Endothelial cell of umbilical vein (primary cell): ENCODE results near the gene SLC2A11. TPM values are rescaled to one million over a fixed set of nuclear protein-coding genes. Genes with fewer than 3 reads are reported as not detected.
"Not testable (repeated sequence)": the region's sequence is repeated elsewhere in the genome, so short reads cannot be mapped to it uniquely, and the experiment has no call there.

Source experiments
- BruUV-seq: library from RNA; stranded (reverse); fragments of 400-500 nt; replicated peaks from 2 replicates; lab custom pipeline; 2021; lab: Mats Ljungman, UMichigan
- CTCF ChIA-PET: fragments of 300-600, 350-600 bp; sonication (Branson Sonifier 250); formaldehyde crosslinking; loops from one replicate; lab custom pipeline; 2021; ENCODE audit warnings: antibody characterized with exemption, inconsistent platforms; lab: Charles Lee
- POLR2A ChIA-PET: fragments of 300-600, 350-600 bp; sonication (Branson Sonifier 250); formaldehyde crosslinking; loops from one replicate; lab custom pipeline; 2021; ENCODE audit warnings: antibody characterized with exemption, inconsistent platforms; lab: Charles Lee
- DNase-seq: peaks from one replicate; pipeline ENCODE4 v3.0.0-alpha.2; 2011; ENCODE audit warnings: low read depth, low spot score
- FAIRE-seq: peaks from 2 replicates; lab custom pipeline; 2011; peaks lifted over from hg19 to GRCh38; lab: Jason Lieb, UNC
- H2AFZ ChIP-seq: 2 replicates; pipeline ENCODE4 v1.6.0; 2012; ENCODE audit warnings: low read depth, low read length, control low read depth, inconsistent platforms
- H3K27ac ChIP-seq: 2 replicates; pipeline ENCODE4 v1.5.1; 2011; ENCODE audit warnings: low read depth, mild to moderate bottlenecking, control low read depth, low read length, moderate library complexity; ENCODE audit not compliant: insufficient read depth
- H3K27me3 ChIP-seq, 2 experiments: 2 replicates each; pipeline versions ENCODE4 v1.6.0 to v1.6.1; 2011; ENCODE audit warnings: low read length in 2 of 2, mixed read lengths in 1 of 2; ENCODE audit not compliant: control insufficient read depth in 2 of 2, insufficient read depth in 2 of 2
- H3K36me3 ChIP-seq, 2 experiments: 2 replicates in 1 of 2; 3 replicates in 1 of 2; pipeline ENCODE4 v1.5.1; 2011; ENCODE audit warnings: low read length in 2 of 2, mild to moderate bottlenecking in 1 of 2, moderate library complexity in 1 of 2; ENCODE audit not compliant: control insufficient read depth in 2 of 2, insufficient read depth in 2 of 2; ENCODE audit errors: extremely low read depth in 1 of 2
- H3K4me1 ChIP-seq: 3 replicates; pipeline ENCODE4 v1.5.1; 2011; ENCODE audit warnings: mild to moderate bottlenecking, low read length; ENCODE audit not compliant: control insufficient read depth, insufficient read depth; ENCODE audit errors: extremely low read depth
- H3K4me2 ChIP-seq: 2 replicates; pipeline ENCODE4 v1.6.1; 2011; ENCODE audit warnings: low read length, control low read depth, mixed read lengths; ENCODE audit not compliant: insufficient read depth
- H3K4me3 ChIP-seq, 3 experiments: fragments of 200-600 bp in 1 of 3; sonication (generic), shearing (Covaris generic) in 1 of 3; replicated peaks in 1 of 3; 2 replicates each; pipeline ENCODE4 v1.5.1; 2011 to 2016; ENCODE audit warnings: control low read depth in 3 of 3, low read length in 3 of 3, mild to moderate bottlenecking in 2 of 3, inconsistent platforms in 1 of 3, low read depth in 1 of 3, moderate library complexity in 1 of 3; ENCODE audit not compliant: insufficient read depth in 1 of 3
- H3K79me2 ChIP-seq: 2 replicates; pipeline ENCODE4 v1.6.0; 2012; ENCODE audit warnings: low read length, inconsistent platforms; ENCODE audit not compliant: control insufficient read depth, insufficient read depth
- H3K9ac ChIP-seq: replicated peaks from 2 replicates; pipeline ENCODE3; 2011; ENCODE audit warnings: low read length, control low read depth; ENCODE audit not compliant: insufficient read depth; ENCODE audit errors: extremely low read depth
- H3K9me1 ChIP-seq: replicated peaks from 3 replicates; pipeline ENCODE4 v1.6.0; 2011; ENCODE audit warnings: mild to moderate bottlenecking, low read length; ENCODE audit not compliant: control insufficient read depth, insufficient read depth; ENCODE audit errors: extremely low read depth
- H3K9me3 ChIP-seq: replicated peaks from 2 replicates; pipeline ENCODE4 v1.5.1; 2012; ENCODE audit warnings: low read length, inconsistent platforms; ENCODE audit not compliant: control insufficient read depth, insufficient read depth
- H4K20me1 ChIP-seq: replicated peaks from 2 replicates; pipeline ENCODE3; 2011; ENCODE audit warnings: mild to moderate bottlenecking, low read length; ENCODE audit not compliant: control insufficient read depth, insufficient read depth; ENCODE audit errors: extremely low read depth
- EZH2 ChIP-seq: IDR thresholded peaks from 2 replicates; pipeline ENCODE4 v1.6.1; 2012; ENCODE audit warnings: borderline replicate concordance, low read depth, mild to moderate bottlenecking, moderate library complexity, low read length, inconsistent platforms; ENCODE audit not compliant: severe bottlenecking
- FOS ChIP-seq: IDR thresholded peaks from 2 replicates; pipeline ENCODE4 v1.6.1; 2011; ENCODE audit warnings: mild to moderate bottlenecking, low read length, moderate library complexity, borderline replicate concordance; ENCODE audit not compliant: insufficient read depth
- GATA2 ChIP-seq: IDR thresholded peaks from 2 replicates; pipeline ENCODE4 v1.7.0; 2011; ENCODE audit warnings: low read depth, mild to moderate bottlenecking, moderate library complexity, mixed read lengths, low read length; ENCODE audit not compliant: insufficient read length, insufficient read depth
- JUN ChIP-seq: IDR thresholded peaks from 2 replicates; pipeline ENCODE4 v1.6.1; 2011; ENCODE audit warnings: borderline replicate concordance, low read depth; ENCODE audit not compliant: insufficient read length, insufficient read depth
- MYC ChIP-seq: IDR thresholded peaks from one replicate; pipeline ENCODE4 v1.6.1; 2011; ENCODE audit warnings: mild to moderate bottlenecking, low read depth, low read length
- POLR2A ChIP-seq: IDR thresholded peaks from 2 replicates; pipeline ENCODE4 v1.6.1; 2012; ENCODE audit warnings: low read depth, mild to moderate bottlenecking, control low read depth, low read length
- POLR2AphosphoS5 ChIP-seq: IDR thresholded peaks from 2 replicates; pipeline ENCODE4 v1.6.1; 2012; ENCODE audit warnings: low read depth, mild to moderate bottlenecking, control low read depth, low read length, moderate library complexity; ENCODE audit not compliant: insufficient read depth
- dilution Hi-C: fragments of 300-500 bp; cut with MboI; formaldehyde crosslinking; loops from one replicate; pipeline ENCODE4 v1.15.0; 2019; ENCODE audit warnings: low sequenced_read_pairs; ENCODE audit not compliant: extremely low pct_ligation_motif_present
- intact Hi-C: fragments of 100-400 bp; cut with micrococcal nuclease; formaldehyde crosslinking; loops from one replicate; pipeline ENCODE4 v1.10.0; 2022
- polyA plus RNA-seq, 4 experiments: library from polyadenylated mRNA; depleted of rRNA in 3 of 4; stranded (reverse) in 3 of 4; unstranded in 1 of 4; fragments of >200 nt; gene quantifications; 2 replicates each; pipeline versions ENCODE4 v1.2.1 to v1.2.3, GENCODE V29; 2011 to 2012; ENCODE audit warnings: missing spikeins in 1 of 4
- total RNA-seq: library from RNA; stranded (reverse); gene quantifications from 2 replicates; pipeline ENCODE4 v1.2.3, GENCODE V29; 2021
- TF ChIP-seq, protein P1 (sequence below), 2 donors: IDR thresholded peaks; 1 replicate in 1 of 2; 2 replicates in 1 of 2; pipeline ENCODE4 v1.5.1; 2011; ENCODE audit warnings: low read length in 2 of 2, mild to moderate bottlenecking in 2 of 2, moderate library complexity in 2 of 2, control low read depth in 1 of 2, inconsistent platforms in 1 of 2, low read depth in 1 of 2; ENCODE audit not compliant: insufficient read depth in 1 of 2; ENCODE audit errors: extremely low read depth in 1 of 2
- TF ChIP-seq, protein P2 (sequence below): IDR thresholded peaks from 2 replicates; pipeline ENCODE4 v1.6.1; 2011; ENCODE audit not compliant: insufficient read depth, insufficient read length

SLC2A11 gene
- total and polyA plus RNA-seq, 2 donors (not counting 3 experiments of a cell fraction or from before 2014, with no cell fraction given) = 4.2 to 4.6 TPM

DNA sequence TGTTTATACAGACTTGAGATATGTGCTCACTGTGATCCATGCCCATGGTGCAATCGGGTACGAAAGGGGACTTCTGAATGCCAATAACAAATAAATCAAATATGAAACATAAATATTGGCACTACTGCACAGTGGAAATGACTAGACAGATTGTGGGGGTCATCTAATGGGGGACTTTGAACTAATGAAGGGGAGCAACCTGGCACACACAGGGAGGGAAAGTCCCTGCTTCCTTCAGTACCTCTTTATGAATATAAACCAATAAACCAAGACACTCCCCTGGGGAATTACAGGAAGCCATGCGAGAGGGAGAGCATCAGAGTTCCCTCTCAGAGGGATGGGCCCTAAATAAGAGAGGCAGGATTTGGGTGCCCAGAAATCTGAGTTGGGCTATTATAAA, 57.6 kb downstream of the SLC2A11 start:
- TF ChIP-seq, protein P1, sequence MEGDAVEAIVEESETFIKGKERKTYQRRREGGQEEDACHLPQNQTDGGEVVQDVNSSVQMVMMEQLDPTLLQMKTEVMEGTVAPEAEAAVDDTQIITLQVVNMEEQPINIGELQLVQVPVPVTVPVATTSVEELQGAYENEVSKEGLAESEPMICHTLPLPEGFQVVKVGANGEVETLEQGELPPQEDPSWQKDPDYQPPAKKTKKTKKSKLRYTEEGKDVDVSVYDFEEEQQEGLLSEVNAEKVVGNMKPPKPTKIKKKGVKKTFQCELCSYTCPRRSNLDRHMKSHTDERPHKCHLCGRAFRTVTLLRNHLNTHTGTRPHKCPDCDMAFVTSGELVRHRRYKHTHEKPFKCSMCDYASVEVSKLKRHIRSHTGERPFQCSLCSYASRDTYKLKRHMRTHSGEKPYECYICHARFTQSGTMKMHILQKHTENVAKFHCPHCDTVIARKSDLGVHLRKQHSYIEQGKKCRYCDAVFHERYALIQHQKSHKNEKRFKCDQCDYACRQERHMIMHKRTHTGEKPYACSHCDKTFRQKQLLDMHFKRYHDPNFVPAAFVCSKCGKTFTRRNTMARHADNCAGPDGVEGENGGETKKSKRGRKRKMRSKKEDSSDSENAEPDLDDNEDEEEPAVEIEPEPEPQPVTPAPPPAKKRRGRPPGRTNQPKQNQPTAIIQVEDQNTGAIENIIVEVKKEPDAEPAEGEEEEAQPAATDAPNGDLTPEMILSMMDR (IDR thresholded peaks at IDR 0.05; ENCODE audit: extremely low read depth in 1 of 2, insufficient read depth in 1 of 2, low read depth in 1 of 2, low read length in 2 of 2) = no peak
- TF ChIP-seq POLR2AphosphoS5 (no peak), EZH2 (no peak), MYC (no peak), JUN (no peak), GATA2 (no peak), POLR2A (no peak), FOS (no peak)
- TF ChIP-seq, protein P2, sequence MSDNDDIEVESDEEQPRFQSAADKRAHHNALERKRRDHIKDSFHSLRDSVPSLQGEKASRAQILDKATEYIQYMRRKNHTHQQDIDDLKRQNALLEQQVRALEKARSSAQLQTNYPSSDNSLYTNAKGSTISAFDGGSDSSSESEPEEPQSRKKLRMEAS = no peak
- Histone ChIP-seq H3K79me2 (no peaks in the 10 kb centered on the region), H3K27ac (no peak overlapping the region), H3K9me3 (no peaks in the 10 kb centered on the region), H3K4me1 (peaks cover 12% of the 10 kb centered on the region), H4K20me1 (no peaks in the 10 kb centered on the region), H3K9me1 (no peaks in the 10 kb centered on the region), H3K9ac (no peak overlapping the region), H3K36me3 (peaks cover 0 to 2% of the 10 kb centered on the region in 2 experiments), H2AFZ (no peak overlapping the region), H3K4me2 (no peak overlapping the region), H3K4me3 (no peak overlapping the region), H3K27me3 (no peaks in the 10 kb centered on the region)
- intact Hi-C loops (loop anchor here (2.0 kb wide), 1 partner anchor 14 kb away; no protein-coding TSS in a partner anchor), dilution Hi-C loops (no loop called here)
- DNase-seq = no peak
- BruUV-seq = no TSS peak
- ChIA-PET CTCF (no interaction called here), POLR2A (no interaction called here)
- peak; percentile 21 for FAIRE-seq

DNA sequence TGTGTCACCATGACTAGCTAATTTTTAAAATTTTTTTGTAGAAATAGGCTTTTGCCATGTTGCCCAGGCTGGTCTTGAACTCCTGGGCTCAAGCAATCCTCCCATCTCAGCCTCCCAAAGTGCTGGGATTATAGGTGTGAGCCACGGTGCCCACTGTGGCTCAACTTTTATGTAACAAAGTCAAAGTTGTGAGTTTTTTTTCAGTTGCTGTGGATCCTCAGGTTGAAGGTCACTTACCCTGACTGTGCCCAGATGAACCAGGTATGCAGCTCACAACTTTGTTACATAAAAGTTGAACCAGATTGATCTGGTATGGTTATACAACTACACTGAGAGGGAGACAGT, 62.6 kb downstream of the SLC2A11 start:
- POLR2A ChIA-PET, H3K4me2 ChIP-seq, H3K79me2 ChIP-seq, H3K9me1 ChIP-seq, H3K27me3 ChIP-seq, H3K4me3 ChIP-seq, H3K9ac ChIP-seq, H2AFZ ChIP-seq, H4K20me1 ChIP-seq, H3K4me1 ChIP-seq, H3K9me3 ChIP-seq, BruUV-seq, dilution Hi-C loops, H3K27ac ChIP-seq, H3K36me3 ChIP-seq, DNase-seq, intact Hi-C loops, FAIRE-seq: not testable (repeated sequence)
- CTCF ChIA-PET = interaction anchor here (1.1 to 1.5 kb wide), 4 partner anchors 9 to 59 kb away, joined by 3 to 8 read pairs (median 4); partner anchors contain the start of gene MIF

DNA sequence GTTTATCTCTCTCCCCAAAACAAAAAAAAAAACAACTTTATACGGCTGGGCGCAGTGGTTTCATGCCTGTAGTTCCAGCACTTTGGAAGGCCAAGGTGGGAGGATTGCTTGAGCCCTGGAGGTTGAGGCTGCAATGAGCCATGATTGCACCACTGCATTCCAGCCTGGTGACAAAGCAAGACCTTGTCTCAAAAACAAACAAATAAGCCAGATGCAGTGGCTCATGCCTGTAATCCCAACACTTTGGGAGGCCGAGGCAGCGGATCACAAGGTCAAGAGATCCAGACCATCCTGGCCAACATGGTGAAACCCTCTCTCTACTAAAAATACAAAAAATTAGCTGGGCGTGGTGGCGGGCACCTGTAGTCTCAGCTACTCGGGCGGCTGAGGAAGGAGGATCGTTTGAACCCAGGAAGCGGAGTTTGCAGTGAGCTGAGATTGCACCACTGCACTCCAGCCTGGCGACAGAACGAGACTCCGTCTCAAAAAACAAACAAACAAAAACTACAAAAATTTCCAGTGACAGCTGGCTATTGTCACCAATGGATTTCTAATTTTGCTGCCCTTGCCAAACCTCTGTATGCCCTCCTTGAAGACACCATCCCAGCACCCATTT, 64.0 kb downstream of the SLC2A11 start:
- H3K9ac ChIP-seq, H3K79me2 ChIP-seq, intact Hi-C loops, DNase-seq, H2AFZ ChIP-seq, H3K4me3 ChIP-seq, H3K9me1 ChIP-seq, H3K4me2 ChIP-seq, dilution Hi-C loops, BruUV-seq, FAIRE-seq, H4K20me1 ChIP-seq, H3K9me3 ChIP-seq, H3K27ac ChIP-seq, H3K27me3 ChIP-seq, POLR2A ChIA-PET, H3K36me3 ChIP-seq, H3K4me1 ChIP-seq: not testable (repeated sequence)
- CTCF ChIA-PET = interaction anchor here (1.4 kb wide), 1 partner anchor 8 kb away, joined by 4 read pairs; no protein-coding TSS in a partner anchor
